ENCODE data around the gene MBOAT7. TPM values are rescaled to one million over a fixed set of nuclear protein-coding genes. Genes with fewer than 3 reads are reported as not detected.

The MBOAT7 gene
- total RNA-seq, 1 donor from 2014 or later: 99.1 TPM

DNA sequence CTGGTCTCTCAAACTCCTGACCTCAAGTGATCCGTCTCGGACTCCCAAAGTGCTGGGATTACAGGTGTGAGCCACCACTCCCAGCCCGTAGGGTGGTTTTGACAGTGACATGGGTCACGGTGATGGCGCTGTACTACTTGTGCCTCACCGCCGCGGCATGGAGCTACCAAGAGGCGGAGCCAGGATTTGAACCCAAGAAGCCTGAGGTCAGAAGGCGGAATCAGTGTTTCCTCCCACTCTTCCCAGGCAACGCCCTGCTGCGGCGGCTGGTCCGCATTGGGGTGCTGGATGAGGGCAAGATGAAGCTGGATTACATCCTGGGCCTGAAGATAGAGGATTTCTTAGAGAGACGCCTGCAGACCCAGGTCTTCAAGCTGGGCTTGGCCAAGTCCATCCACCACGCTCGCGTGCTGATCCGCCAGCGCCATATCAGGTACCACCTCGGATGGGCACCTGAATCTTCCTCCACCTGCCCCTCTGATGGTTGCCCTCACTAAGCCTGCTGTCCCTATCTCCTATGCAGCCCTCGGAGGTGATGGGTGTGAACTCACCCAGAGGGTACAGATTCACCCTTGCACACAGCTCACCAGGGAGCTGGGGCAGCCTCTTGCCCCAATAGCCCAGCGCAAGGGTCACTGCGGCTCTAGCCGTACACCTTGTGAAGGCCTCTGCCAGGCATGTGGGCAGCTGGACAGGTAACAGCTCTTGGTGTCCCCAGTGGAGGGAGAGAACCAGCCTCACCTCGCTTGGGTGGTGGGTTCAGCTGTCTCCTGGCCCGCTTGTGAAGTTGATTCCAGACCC is 16.9 kb upstream of the MBOAT7 start:
- no peak overlapping the region for H3K27ac Mint-ChIP-seq
- peaks cover 62% of the 10 kb centered on the region for H3K4me1 Mint-ChIP-seq (ENCODE audit: low read depth)
- H3K4me3 Mint-ChIP-seq (ENCODE audit: low read depth): no peak overlapping the region

DNA sequence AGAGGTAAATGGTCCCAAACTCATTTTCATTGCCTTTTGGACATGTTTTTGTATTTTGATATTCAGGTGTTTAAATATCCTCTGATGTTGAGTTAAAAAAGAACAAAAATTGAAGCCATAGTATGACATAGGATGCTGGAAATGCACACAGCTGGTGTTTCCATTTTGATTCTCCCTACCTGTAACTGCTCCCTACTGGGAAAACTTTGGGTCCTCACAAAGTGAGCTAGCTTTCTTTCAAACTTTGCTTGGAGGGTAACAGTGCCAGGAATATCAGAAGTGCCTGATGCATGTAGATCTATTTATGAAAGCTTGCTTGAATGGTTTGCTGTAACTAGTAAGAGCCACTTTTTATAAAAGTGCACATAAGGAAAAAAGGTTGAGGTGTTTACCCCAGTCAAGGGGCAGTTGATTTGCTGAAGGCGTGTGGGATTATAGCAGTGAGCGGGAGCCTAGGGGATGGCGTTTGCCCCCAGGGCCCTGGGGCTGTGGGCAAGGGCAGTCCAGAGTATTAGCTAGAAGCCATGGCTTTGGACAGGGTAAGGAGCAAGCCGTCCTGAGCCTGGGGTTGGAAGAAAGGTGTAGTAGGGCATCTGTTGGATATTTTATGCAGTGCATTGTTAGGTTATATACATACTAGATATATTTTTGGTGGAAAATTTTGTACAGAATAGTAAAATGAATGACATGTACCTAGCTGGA is 15.5 kb upstream of the MBOAT7 start:
- no peaks in the 10 kb centered on the region for H3K27me3 Mint-ChIP-seq
- TF ChIP-seq, protein P1, sequence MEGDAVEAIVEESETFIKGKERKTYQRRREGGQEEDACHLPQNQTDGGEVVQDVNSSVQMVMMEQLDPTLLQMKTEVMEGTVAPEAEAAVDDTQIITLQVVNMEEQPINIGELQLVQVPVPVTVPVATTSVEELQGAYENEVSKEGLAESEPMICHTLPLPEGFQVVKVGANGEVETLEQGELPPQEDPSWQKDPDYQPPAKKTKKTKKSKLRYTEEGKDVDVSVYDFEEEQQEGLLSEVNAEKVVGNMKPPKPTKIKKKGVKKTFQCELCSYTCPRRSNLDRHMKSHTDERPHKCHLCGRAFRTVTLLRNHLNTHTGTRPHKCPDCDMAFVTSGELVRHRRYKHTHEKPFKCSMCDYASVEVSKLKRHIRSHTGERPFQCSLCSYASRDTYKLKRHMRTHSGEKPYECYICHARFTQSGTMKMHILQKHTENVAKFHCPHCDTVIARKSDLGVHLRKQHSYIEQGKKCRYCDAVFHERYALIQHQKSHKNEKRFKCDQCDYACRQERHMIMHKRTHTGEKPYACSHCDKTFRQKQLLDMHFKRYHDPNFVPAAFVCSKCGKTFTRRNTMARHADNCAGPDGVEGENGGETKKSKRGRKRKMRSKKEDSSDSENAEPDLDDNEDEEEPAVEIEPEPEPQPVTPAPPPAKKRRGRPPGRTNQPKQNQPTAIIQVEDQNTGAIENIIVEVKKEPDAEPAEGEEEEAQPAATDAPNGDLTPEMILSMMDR (IDR thresholded peaks at IDR 0.05; ENCODE audit: unreplicated experiment): no peak
- peak overlapping the region; percentile 22 for H3K27ac Mint-ChIP-seq
- H3K4me1 Mint-ChIP-seq (ENCODE audit: low read depth): peaks cover 51% of the 10 kb centered on the region
- peaks cover 31% of the 10 kb centered on the region for H3K36me3 Mint-ChIP-seq (ENCODE audit: insufficient read depth)
- no peak for DNase-seq (ENCODE audit: low spot score, unreplicated experiment)
- H3K4me3 Mint-ChIP-seq (ENCODE audit: low read depth): no peak overlapping the region
- no peaks in the 10 kb centered on the region for H3K9me3 Mint-ChIP-seq (ENCODE audit: low read depth)

More for the DNA sequence above, 16.9 kb upstream of the MBOAT7 start:
- H3K9me3 Mint-ChIP-seq (ENCODE audit: low read depth): no peaks in the 10 kb centered on the region
- H3K36me3 Mint-ChIP-seq (ENCODE audit: insufficient read depth): peaks cover 34% of the 10 kb centered on the region
- TF ChIP-seq, protein P1 (IDR thresholded peaks at IDR 0.05; ENCODE audit: unreplicated experiment): no peak
- DNase-seq (ENCODE audit: low spot score, unreplicated experiment): no peak
- H3K27me3 Mint-ChIP-seq: no peaks in the 10 kb centered on the region

DNA sequence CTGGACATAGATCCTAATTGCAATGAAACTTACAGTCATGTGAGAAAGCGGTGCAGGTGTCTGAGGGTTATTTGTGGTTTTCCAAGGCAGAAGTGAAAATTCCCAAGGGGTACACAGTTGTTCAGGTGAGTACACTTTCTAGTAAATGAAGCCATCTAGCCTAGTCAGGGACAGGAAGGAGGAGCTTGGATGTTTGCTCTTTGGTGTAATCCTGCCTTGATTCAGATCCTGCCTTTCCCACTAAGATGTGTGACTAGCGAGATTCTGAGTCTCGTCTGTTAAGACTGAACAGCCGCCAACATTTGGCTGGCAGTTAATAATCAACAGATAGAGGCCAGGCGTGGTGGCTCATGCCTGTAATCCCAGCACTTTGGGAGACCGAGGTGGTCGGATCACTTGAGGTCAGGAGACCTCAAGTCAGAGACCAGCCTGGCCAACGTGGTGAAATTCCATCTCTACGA is 13.8 kb upstream of the MBOAT7 start:
- TF ChIP-seq, protein P1 (IDR thresholded peaks at IDR 0.05; ENCODE audit: unreplicated experiment): no peak
- Mint-ChIP-seq H3K36me3 (ENCODE audit: insufficient read depth) (peaks cover 31% of the 10 kb centered on the region), H3K27ac (peak overlapping the region; percentile 90), H3K9me3 (ENCODE audit: low read depth) (no peaks in the 10 kb centered on the region), H3K4me1 (ENCODE audit: low read depth) (peaks cover 36% of the 10 kb centered on the region), H3K4me3 (ENCODE audit: low read depth) (peak overlapping the region; percentile 92), H3K27me3 (no peaks in the 10 kb centered on the region)
- no peak for DNase-seq (ENCODE audit: low spot score, unreplicated experiment)

DNA sequence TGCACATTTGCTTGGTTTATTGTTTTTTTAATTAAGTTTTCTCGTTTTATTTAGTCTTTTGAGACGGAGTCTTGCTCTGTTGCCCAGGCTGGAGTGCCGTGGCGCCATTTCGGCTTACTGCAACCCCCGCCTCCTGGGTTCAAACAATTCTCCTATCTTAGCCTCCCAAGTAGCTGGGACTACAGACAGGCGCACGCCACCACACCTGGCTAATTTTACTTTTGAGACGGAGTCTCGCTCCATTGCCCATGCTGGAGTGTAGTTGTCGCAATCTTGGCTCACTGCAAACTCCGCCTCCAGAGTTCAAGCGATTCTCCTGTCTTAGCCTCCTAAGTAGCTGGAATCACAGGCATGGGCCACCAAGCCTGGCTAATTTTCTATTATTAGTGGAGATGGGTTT is 12.6 kb upstream of the MBOAT7 start:
- Mint-ChIP-seq H3K27me3 (no peaks in the 10 kb centered on the region), H3K4me1 (ENCODE audit: low read depth) (peaks cover 32% of the 10 kb centered on the region), H3K9me3 (ENCODE audit: low read depth) (no peaks in the 10 kb centered on the region), H3K36me3 (ENCODE audit: insufficient read depth) (peaks cover 26% of the 10 kb centered on the region), H3K27ac (peak overlapping the region; percentile 100), H3K4me3 (ENCODE audit: low read depth) (peak overlapping the region; percentile 92)
- TF ChIP-seq, protein P1 (IDR thresholded peaks at IDR 0.05; ENCODE audit: unreplicated experiment): no peak
- DNase-seq (ENCODE audit: low spot score, unreplicated experiment): no peak

DNA sequence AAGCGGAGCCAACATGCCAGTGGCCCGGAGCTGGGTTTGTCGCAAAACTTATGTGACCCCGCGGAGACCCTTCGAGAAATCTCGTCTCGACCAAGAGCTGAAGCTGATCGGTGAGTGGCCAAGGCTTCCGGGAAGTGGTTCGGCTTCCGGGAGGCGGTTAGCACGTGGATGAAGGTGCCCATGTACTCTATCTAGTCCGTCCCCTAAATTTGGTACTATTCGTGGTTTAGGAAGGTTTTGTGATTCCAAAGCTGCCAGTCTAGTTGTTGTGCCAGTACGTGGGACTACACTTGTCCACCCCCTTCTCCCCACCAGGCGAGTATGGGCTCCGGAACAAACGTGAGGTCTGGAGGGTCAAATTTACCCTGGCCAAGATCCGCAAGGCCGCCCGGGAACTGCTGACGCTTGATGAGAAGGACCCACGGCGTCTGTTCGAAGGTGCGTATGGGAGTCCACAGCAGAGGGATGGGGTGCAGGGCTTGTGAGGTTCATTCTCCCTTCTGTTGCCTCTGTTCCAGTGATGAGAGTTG is 11.9 kb upstream of the MBOAT7 start:
- H3K4me1 Mint-ChIP-seq (ENCODE audit: low read depth): peaks cover 32% of the 10 kb centered on the region
- peaks cover 21% of the 10 kb centered on the region for H3K36me3 Mint-ChIP-seq (ENCODE audit: insufficient read depth)
- no peak for DNase-seq (ENCODE audit: low spot score, unreplicated experiment)
- peak overlapping the region; percentile 100 for H3K27ac Mint-ChIP-seq
- H3K9me3 Mint-ChIP-seq (ENCODE audit: low read depth): no peaks in the 10 kb centered on the region
- peak overlapping the region; percentile 92 for H3K4me3 Mint-ChIP-seq (ENCODE audit: low read depth)
- no peaks in the 10 kb centered on the region for H3K27me3 Mint-ChIP-seq
- TF ChIP-seq, protein P1 (IDR thresholded peaks at IDR 0.05; ENCODE audit: unreplicated experiment): no peak
